Measurements from ENCODE around the gene FAM98C. TPM values are rescaled to one million over a fixed set of nuclear protein-coding genes. Genes with fewer than 3 reads are reported as not detected.
A peak's percentile ranks its signal among the peaks of the same experiment; 100 is the strongest.

FAM98C gene
- total RNA-seq, 1 donor, result 11.6 TPM

GRCh38 chr19:38373907-38374331, 29.0 kb upstream of the FAM98C start:
- no peaks in the 10 kb centered on the region for H3K9me3 ChIP-seq (ENCODE audit: low read depth, low read length)
- H3K4me1 ChIP-seq (ENCODE audit: insufficient read depth, low read length), result peaks cover 25% of the 10 kb centered on the region
- no peaks in the 10 kb centered on the region for H3K27me3 ChIP-seq (ENCODE audit: insufficient read depth, low read length)
- peak overlapping the region; percentile 91 for H3K4me3 ChIP-seq (ENCODE audit: low read length)

GRCh38 chr19:38374332-38375097, 28.4 kb upstream of the FAM98C start, which contains the start of gene PSMD8:
PSMD8 (plus strand) TSS chr19:38374571; CDS start chr19:38374602, 31 bp downstream.
- Histone ChIP-seq H3K9me3 (ENCODE audit: low read depth, low read length) (no peaks in the 10 kb centered on the region), H3K27me3 (ENCODE audit: insufficient read depth, low read length) (no peaks in the 10 kb centered on the region), H3K4me3 (ENCODE audit: low read length) (peak within 1 kb of the TSS; percentile 91), H3K4me1 (ENCODE audit: insufficient read depth, low read length) (peaks cover 25% of the 10 kb centered on the region)

GRCh38 chr19:38375098-38375493, 27.8 kb upstream of the FAM98C start:
- H3K4me3 ChIP-seq (ENCODE audit: low read length), result peak overlapping the region; percentile 91

GRCh38 chr19:38375748-38376147, 27.1 kb upstream of the FAM98C start:
- H3K4me3 ChIP-seq (ENCODE audit: low read length), result peak overlapping the region; percentile 91
- H3K27me3 ChIP-seq (ENCODE audit: insufficient read depth, low read length), result no peaks in the 10 kb centered on the region
- no peaks in the 10 kb centered on the region for H3K9me3 ChIP-seq (ENCODE audit: low read depth, low read length)
- H3K4me1 ChIP-seq (ENCODE audit: insufficient read depth, low read length), result peaks cover 25% of the 10 kb centered on the region

More at GRCh38 chr19:38375098-38375493, 27.8 kb upstream of the FAM98C start:
- peaks cover 25% of the 10 kb centered on the region for H3K4me1 ChIP-seq (ENCODE audit: insufficient read depth, low read length)
- H3K9me3 ChIP-seq (ENCODE audit: low read depth, low read length), result no peaks in the 10 kb centered on the region
- H3K27me3 ChIP-seq (ENCODE audit: insufficient read depth, low read length), result no peaks in the 10 kb centered on the region

- Histone ChIP-seq H3K9me3 (ENCODE audit: low read depth, low read length) (no peaks in the 10 kb centered on the region), H3K27me3 (ENCODE audit: insufficient read depth, low read length) (no peaks in the 10 kb centered on the region), H3K4me3 (ENCODE audit: low read length) (no peak overlapping the region), H3K4me1 (ENCODE audit: insufficient read depth, low read length) (peaks cover 25% of the 10 kb centered on the region)
These were observed 26.3 kb upstream of the FAM98C start for GRCh38 chr19:38376576-38376975.

GRCh38 chr19:38377052-38377451, 25.8 kb upstream of the FAM98C start:
- H3K27me3 ChIP-seq (ENCODE audit: insufficient read depth, low read length), result no peaks in the 10 kb centered on the region
- H3K4me3 ChIP-seq (ENCODE audit: low read length), result no peak overlapping the region
- peaks cover 25% of the 10 kb centered on the region for H3K4me1 ChIP-seq (ENCODE audit: insufficient read depth, low read length)
- H3K9me3 ChIP-seq (ENCODE audit: low read depth, low read length), result no peaks in the 10 kb centered on the region

- Histone ChIP-seq H3K27me3 (ENCODE audit: insufficient read depth, low read length) (no peaks in the 10 kb centered on the region), H3K4me1 (ENCODE audit: insufficient read depth, low read length) (peaks cover 21% of the 10 kb centered on the region), H3K9me3 (ENCODE audit: low read depth, low read length) (no peaks in the 10 kb centered on the region), H3K4me3 (ENCODE audit: low read length) (no peak overlapping the region)
These were observed 24.0 kb upstream of the FAM98C start for GRCh38 chr19:38378866-38379265.

GRCh38 chr19:38381138-38381537, 21.8 kb upstream of the FAM98C start:
- Histone ChIP-seq H3K4me1 (ENCODE audit: insufficient read depth, low read length) (peaks cover 12% of the 10 kb centered on the region), H3K9me3 (ENCODE audit: low read depth, low read length) (no peaks in the 10 kb centered on the region), H3K27me3 (ENCODE audit: insufficient read depth, low read length) (peaks cover 1% of the 10 kb centered on the region), H3K4me3 (ENCODE audit: low read length) (no peak overlapping the region)

GRCh38 chr19:38383184-38383583, 19.7 kb upstream of the FAM98C start:
- H3K27me3 ChIP-seq (ENCODE audit: insufficient read depth, low read length), result peaks cover 6% of the 10 kb centered on the region
- H3K4me1 ChIP-seq (ENCODE audit: insufficient read depth, low read length), result peaks cover 24% of the 10 kb centered on the region
- H3K4me3 ChIP-seq (ENCODE audit: low read length), result no peak overlapping the region
- no peaks in the 10 kb centered on the region for H3K9me3 ChIP-seq (ENCODE audit: low read depth, low read length)

- H3K9me3 ChIP-seq (ENCODE audit: low read depth, low read length), result no peaks in the 10 kb centered on the region
- H3K4me3 ChIP-seq (ENCODE audit: low read length), result no peak overlapping the region
- H3K4me1 ChIP-seq (ENCODE audit: insufficient read depth, low read length), result peaks cover 28% of the 10 kb centered on the region
- peaks cover 7% of the 10 kb centered on the region for H3K27me3 ChIP-seq (ENCODE audit: insufficient read depth, low read length)
These were observed 19.1 kb upstream of the FAM98C start for GRCh38 chr19:38383743-38384142.

GRCh38 chr19:38384209-38385027, 18.5 kb upstream of the FAM98C start:
- Histone ChIP-seq H3K9me3 (ENCODE audit: low read depth, low read length) (no peaks in the 10 kb centered on the region), H3K27me3 (ENCODE audit: insufficient read depth, low read length) (peaks cover 12% of the 10 kb centered on the region), H3K4me3 (ENCODE audit: low read length) (no peak overlapping the region), H3K4me1 (ENCODE audit: insufficient read depth, low read length) (peaks cover 34% of the 10 kb centered on the region)

- Histone ChIP-seq H3K4me3 (ENCODE audit: low read length) (no peak overlapping the region), H3K4me1 (ENCODE audit: insufficient read depth, low read length) (peaks cover 34% of the 10 kb centered on the region), H3K27me3 (ENCODE audit: insufficient read depth, low read length) (peaks cover 14% of the 10 kb centered on the region), H3K9me3 (ENCODE audit: low read depth, low read length) (no peaks in the 10 kb centered on the region)
These were observed 17.7 kb upstream of the FAM98C start for GRCh38 chr19:38385057-38385803.

GRCh38 chr19:38385804-38386257, 17.1 kb upstream of the FAM98C start:
- H3K4me3 ChIP-seq (ENCODE audit: low read length), result no peak overlapping the region
- peaks cover 34% of the 10 kb centered on the region for H3K4me1 ChIP-seq (ENCODE audit: insufficient read depth, low read length)
- H3K27me3 ChIP-seq (ENCODE audit: insufficient read depth, low read length), result peaks cover 15% of the 10 kb centered on the region
- no peaks in the 10 kb centered on the region for H3K9me3 ChIP-seq (ENCODE audit: low read depth, low read length)

- Histone ChIP-seq H3K4me3 (ENCODE audit: low read length) (no peak overlapping the region), H3K9me3 (ENCODE audit: low read depth, low read length) (no peaks in the 10 kb centered on the region), H3K4me1 (ENCODE audit: insufficient read depth, low read length) (peaks cover 34% of the 10 kb centered on the region), H3K27me3 (ENCODE audit: insufficient read depth, low read length) (peaks cover 19% of the 10 kb centered on the region)
These were observed 16.5 kb upstream of the FAM98C start for GRCh38 chr19:38386300-38386970.
